Measurements from ENCODE around the gene CCDC13.

The CCDC13 gene

DNA sequence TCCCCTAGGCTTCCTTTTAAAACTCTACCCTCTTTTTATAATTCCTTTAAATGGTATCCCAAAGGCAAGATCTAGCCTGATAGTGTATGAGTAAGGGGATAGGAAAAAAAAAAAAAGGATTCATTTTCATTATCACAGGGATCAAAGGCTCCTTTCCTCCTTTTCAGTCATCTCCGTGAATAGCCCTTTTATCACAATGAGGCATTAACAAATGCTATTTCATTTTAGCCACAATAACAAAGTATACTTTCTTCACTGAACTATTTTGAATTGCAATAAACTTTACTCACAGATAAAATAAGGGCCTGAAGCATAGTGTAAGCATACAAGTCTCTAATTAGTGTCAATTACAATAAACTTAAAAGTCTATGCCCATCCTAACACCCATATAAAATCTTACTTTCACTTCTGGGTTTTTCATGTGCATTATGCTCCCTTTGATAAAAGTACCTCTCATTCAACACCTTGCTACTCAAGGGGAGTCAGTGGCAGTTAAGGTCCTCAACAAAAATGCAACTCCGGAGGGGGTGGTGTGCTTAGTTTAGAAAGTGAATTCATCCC lies 22.6 kb upstream of the CCDC13 start:
- H3K4me3 ChIP-seq (ENCODE audit: low read length), result no peak overlapping the region
- no peak for DNase-seq (ENCODE audit: low read depth)
- TF ChIP-seq, protein P1, sequence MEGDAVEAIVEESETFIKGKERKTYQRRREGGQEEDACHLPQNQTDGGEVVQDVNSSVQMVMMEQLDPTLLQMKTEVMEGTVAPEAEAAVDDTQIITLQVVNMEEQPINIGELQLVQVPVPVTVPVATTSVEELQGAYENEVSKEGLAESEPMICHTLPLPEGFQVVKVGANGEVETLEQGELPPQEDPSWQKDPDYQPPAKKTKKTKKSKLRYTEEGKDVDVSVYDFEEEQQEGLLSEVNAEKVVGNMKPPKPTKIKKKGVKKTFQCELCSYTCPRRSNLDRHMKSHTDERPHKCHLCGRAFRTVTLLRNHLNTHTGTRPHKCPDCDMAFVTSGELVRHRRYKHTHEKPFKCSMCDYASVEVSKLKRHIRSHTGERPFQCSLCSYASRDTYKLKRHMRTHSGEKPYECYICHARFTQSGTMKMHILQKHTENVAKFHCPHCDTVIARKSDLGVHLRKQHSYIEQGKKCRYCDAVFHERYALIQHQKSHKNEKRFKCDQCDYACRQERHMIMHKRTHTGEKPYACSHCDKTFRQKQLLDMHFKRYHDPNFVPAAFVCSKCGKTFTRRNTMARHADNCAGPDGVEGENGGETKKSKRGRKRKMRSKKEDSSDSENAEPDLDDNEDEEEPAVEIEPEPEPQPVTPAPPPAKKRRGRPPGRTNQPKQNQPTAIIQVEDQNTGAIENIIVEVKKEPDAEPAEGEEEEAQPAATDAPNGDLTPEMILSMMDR (conservative IDR thresholded peaks at IDR 0.05; ENCODE audit: low read length), result no peak

DNA sequence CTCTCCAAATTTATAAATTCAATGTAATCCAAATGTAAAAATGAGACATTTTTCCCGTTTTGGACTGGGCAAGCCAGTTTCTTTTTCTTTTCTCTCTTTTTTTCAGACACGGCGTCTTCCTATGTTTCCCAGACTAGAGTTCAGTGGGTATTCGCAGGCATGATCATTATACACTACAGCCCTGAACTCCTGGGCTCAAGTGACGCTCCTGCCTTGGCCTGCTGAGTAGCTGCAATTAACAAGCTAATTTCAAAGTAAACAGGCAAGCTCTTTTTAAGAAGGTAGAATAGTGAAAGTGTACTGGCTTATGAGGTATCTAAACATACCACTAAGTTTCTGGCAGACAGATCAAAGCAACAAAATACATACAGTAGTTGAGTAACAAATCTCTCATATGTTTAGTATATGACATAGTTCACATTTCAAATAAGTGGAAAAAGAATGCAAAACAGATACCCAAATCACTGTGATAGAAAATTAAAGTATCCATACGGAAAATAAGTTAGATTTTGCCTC lies 17.7 kb upstream of the CCDC13 start:
- TF ChIP-seq, protein P1 (conservative IDR thresholded peaks at IDR 0.05; ENCODE audit: low read length), result no peak
- no peak overlapping the region for H3K4me3 ChIP-seq (ENCODE audit: low read length)
- DNase-seq (ENCODE audit: low read depth), result no peak

DNA sequence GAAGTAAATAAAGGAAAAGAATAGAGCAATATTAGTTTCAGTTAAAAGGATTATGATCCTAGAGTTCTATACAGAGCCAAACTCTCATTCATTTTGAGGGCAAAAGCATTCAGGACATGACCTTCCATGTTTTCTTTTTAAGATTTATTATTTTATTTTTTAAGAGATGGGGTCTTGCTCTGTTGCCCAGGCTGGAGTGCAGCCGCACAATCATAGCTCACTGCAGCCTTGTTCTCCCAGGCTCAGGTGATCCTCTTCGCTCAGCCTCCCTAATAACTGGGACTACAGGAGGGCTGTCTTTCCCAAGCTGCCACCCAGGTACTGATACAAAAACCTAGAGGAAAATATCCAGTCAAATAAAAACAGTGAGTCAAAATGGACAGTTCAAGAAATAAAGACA lies 13.6 kb upstream of the CCDC13 start:
- DNase-seq (ENCODE audit: low read depth), result no peak
- TF ChIP-seq, protein P1 (conservative IDR thresholded peaks at IDR 0.05; ENCODE audit: low read length), result no peak
- no peak overlapping the region for H3K4me3 ChIP-seq (ENCODE audit: low read length)

DNA sequence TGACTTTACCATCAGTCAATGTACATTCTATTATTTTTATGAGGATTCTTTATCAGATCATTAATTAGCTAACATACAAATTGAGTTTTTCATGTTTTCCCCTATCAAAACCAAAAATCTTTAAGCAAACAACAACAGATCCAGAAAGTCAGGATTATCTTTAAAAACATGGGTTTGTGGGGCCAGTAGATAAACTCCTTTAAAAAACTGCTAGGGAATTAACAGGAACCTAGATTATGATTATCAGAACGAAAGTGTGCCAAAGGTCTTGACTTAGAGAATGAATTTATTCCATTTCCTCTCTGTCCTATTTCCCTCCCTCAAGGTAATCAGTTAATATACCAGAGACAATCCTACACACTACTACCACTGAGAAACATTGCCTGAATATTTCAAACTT lies 13.2 kb upstream of the CCDC13 start:
- TF ChIP-seq, protein P1 (conservative IDR thresholded peaks at IDR 0.05; ENCODE audit: low read length), result no peak
- no peak for DNase-seq (ENCODE audit: low read depth)

DNA sequence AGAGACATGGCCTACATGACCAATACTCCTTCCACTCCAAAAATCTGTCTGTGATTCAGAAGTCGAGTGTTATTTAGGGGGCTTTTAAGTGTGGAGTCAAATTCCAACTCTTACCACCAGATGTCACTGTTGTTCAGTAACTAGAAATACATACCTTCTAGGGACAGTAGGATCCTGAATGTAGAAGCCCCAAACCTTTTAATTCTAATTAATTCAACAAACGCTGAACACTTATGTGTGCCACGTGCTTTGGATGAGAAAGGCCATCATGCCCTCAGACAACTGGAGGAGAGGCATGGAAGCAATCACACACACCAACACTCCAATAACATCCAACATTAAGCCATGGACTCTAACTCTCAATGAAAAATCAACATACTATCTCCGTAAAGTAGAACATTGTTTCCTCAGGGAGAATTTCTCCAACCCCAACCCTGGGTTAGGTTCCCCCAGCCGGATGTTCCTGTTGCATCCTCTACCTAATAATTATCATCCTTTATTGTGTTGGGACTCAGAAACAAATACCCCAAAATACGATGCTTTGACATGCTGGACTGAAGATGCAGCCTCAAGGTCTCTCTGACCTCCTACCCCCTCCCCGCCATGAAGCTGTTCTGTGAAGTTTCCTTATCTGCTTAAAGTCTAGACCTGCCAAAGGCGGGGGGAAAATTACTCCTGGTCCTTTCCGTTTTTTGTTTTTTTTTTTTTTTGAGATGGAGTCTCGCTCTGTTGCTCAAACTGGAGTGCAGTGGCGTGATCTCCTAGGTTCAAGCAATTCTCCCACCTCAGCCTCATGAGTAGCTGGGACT lies 8.0 kb upstream of the CCDC13 start:
- no peak overlapping the region for H3K4me3 ChIP-seq (ENCODE audit: low read length)
- peak; percentile 75 for DNase-seq (ENCODE audit: low read depth)
- TF ChIP-seq, protein P1 (conservative IDR thresholded peaks at IDR 0.05; ENCODE audit: low read length), result peak; percentile 78

More for the DNA sequence above, 13.2 kb upstream of the CCDC13 start:
- no peak overlapping the region for H3K4me3 ChIP-seq (ENCODE audit: low read length)

DNA sequence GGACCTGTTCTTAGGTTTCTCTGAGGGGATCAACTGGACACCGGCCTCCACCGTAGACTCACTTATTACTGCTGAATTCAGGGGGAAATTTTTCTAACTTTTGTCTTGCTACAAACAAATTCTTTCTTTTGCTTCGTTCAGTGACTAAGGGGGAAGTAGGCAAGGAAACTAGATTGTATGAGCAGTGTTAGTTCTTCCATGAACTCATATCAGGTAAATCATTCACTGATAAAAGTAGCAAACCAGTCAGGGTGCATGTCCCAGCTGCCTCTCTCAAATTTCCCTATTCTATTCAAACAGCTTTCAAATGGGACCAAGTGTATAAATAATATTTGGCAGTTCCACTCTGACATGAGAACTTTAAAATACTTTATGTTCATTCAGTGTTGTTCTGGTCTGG lies 7.3 kb upstream of the CCDC13 start:
- DNase-seq (ENCODE audit: low read depth), result no peak
- no peak overlapping the region for H3K4me3 ChIP-seq (ENCODE audit: low read length)
- TF ChIP-seq, protein P1 (conservative IDR thresholded peaks at IDR 0.05; ENCODE audit: low read length), result no peak

DNA sequence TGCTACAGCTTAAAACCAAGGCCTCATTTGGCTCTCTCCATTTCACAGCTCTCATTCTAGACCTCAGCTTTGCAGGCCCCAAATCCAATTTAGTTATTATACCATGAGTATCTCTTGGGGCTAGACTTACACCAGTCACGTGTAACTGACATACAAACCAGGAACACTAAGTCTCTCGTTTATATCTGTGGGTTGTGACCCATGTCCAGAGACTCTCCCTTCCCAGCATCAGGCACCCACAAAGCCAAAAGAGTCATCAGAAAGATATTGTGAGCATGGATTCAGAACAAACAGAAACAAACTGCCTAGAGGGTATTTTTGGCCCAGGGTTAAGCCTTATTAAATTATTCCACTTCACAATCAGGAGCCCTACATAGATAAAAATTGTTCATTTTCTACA lies 5.6 kb upstream of the CCDC13 start:
- H3K4me3 ChIP-seq (ENCODE audit: low read length), result no peak overlapping the region
- peak; percentile 48 for DNase-seq (ENCODE audit: low read depth)
- TF ChIP-seq, protein P1 (conservative IDR thresholded peaks at IDR 0.05; ENCODE audit: low read length), result no peak

Measured in AG10803 (cell line).